H1 (cell line): ENCODE measurements around the gene HOXD1.

Source experiments
- CBX8 ChIP-seq: fragments of 300-800, 300-1000 bp; sonication (generic); IDR thresholded peaks from 2 replicates; pipeline ENCODE4 v1.7.1; 2016; ENCODE audit warnings: low read depth, low read length, borderline replicate concordance
- CHD2 ChIP-seq: IDR thresholded peaks from 2 replicates; pipeline ENCODE4 v1.6.1; 2012; ENCODE audit warnings: low read length, improper control_type of control experiment
- CTCF ChIP-seq, 3 experiments: IDR thresholded peaks; 1 replicate in 2 of 3; 2 replicates in 1 of 3; pipeline versions ENCODE4 v1.5.1 to v1.6.1; 2011; ENCODE audit warnings: low read length in 3 of 3, mild to moderate bottlenecking in 3 of 3, inconsistent platforms in 2 of 3, low read depth in 1 of 3, moderate library complexity in 1 of 3; ENCODE audit not compliant: insufficient read depth in 1 of 3; ENCODE audit errors: control extremely low read depth in 1 of 3
- EGR1 ChIP-seq: IDR thresholded peaks from 2 replicates; pipeline ENCODE4 v1.6.1; 2011; ENCODE audit warnings: low read depth, low read length, borderline replicate concordance
- EZH2 ChIP-seq: fragments of 200-600 bp; sonication (generic); IDR thresholded peaks from 2 replicates; pipeline ENCODE4 v1.7.1; 2012; ENCODE audit warnings: low read depth, mild to moderate bottlenecking, moderate library complexity, low read length, inconsistent platforms; ENCODE audit not compliant: severe bottlenecking
- POLR2A ChIP-seq, 2 experiments: IDR thresholded peaks; 1 replicate in 1 of 2; 2 replicates in 1 of 2; pipeline ENCODE4 v1.6.1; 2011; ENCODE audit warnings: low read depth in 2 of 2, low read length in 2 of 2, mild to moderate bottlenecking in 2 of 2; ENCODE audit errors: control extremely low read depth in 1 of 2
- RNF2 ChIP-seq: fragments of 200-900, 300-1000 bp; sonication (generic); IDR thresholded peaks from 2 replicates; pipeline ENCODE4 v1.7.1; 2016; ENCODE audit warnings: borderline replicate concordance, low read depth, mild to moderate bottlenecking, antibody characterized with exemption, low read length; ENCODE audit not compliant: poor library complexity, severe bottlenecking; ENCODE audit errors: missing control alignments
- SP2 ChIP-seq: IDR thresholded peaks from 2 replicates; pipeline ENCODE4 v1.6.1; 2012; ENCODE audit warnings: mild to moderate bottlenecking, low read length, inconsistent platforms

GRCh38 chr2:176167398-176167797, 21.1 kb upstream of the HOXD1 start:
- no peak for TF ChIP-seq RNF2
- no peak for TF ChIP-seq POLR2A (IDR thresholded peaks at IDR 0.05; ENCODE audit: control extremely low read depth in 1 of 2, low read depth in 2 of 2, low read length in 2 of 2)
- no peak for TF ChIP-seq CBX8
- no peak for TF ChIP-seq CTCF (IDR thresholded peaks at IDR 0.05; ENCODE audit: control extremely low read depth in 1 of 3, insufficient read depth in 1 of 3, low read depth in 1 of 3, low read length in 3 of 3)
- no peak for TF ChIP-seq EZH2
- no peak for TF ChIP-seq SP2
- no peak for TF ChIP-seq EGR1
- no peak for TF ChIP-seq CHD2
